ENCODE results near the gene TMEM184B.

TMEM184B gene

DNA sequence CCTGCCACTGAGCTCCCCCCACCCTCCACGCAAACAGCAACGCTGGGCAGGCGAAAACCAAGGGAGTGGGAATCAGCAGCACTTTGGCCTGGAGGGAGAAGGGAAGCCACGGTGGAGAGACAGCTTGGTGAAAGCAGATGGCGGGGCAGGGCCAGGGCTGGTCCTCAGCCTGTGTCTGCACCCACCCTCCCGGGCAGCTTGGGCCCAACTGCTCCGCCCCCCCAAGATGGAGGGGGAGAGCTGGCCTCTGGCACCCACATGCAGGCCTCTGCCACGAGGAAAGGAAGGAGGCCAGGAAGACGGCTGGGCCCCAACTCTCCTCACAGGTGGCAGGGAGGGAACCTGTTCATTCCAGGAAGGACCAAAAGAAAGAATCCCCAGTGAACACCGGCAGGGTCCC, 53.2 kb downstream of the TMEM184B start:
- H3K27me3 ChIP-seq (ENCODE audit: control insufficient read depth, low read length), result no peaks in the 10 kb centered on the region
- H3K36me3 ChIP-seq (ENCODE audit: control insufficient read depth, low read length), result no peaks in the 10 kb centered on the region
- no peak for TF ChIP-seq EZH2phosphoT487 (IDR thresholded peaks at IDR 0.05; ENCODE audit: borderline replicate concordance, low read length)
- TF ChIP-seq, protein P1, sequence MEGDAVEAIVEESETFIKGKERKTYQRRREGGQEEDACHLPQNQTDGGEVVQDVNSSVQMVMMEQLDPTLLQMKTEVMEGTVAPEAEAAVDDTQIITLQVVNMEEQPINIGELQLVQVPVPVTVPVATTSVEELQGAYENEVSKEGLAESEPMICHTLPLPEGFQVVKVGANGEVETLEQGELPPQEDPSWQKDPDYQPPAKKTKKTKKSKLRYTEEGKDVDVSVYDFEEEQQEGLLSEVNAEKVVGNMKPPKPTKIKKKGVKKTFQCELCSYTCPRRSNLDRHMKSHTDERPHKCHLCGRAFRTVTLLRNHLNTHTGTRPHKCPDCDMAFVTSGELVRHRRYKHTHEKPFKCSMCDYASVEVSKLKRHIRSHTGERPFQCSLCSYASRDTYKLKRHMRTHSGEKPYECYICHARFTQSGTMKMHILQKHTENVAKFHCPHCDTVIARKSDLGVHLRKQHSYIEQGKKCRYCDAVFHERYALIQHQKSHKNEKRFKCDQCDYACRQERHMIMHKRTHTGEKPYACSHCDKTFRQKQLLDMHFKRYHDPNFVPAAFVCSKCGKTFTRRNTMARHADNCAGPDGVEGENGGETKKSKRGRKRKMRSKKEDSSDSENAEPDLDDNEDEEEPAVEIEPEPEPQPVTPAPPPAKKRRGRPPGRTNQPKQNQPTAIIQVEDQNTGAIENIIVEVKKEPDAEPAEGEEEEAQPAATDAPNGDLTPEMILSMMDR (IDR thresholded peaks at IDR 0.05; ENCODE audit: low read depth, low read length, poor library complexity, severe bottlenecking), result no peak
- H3K79me2 ChIP-seq (ENCODE audit: control insufficient read depth, low read length), result no peaks in the 10 kb centered on the region
- H3K9me2 ChIP-seq (replicated peaks; ENCODE audit: control insufficient read depth, low read length), result no peaks in the 10 kb centered on the region
- no peak overlapping the region for H3K27ac ChIP-seq (ENCODE audit: low read depth, low read length)
- no peaks in the 10 kb centered on the region for H3F3A ChIP-seq (ENCODE audit: control insufficient read depth, insufficient read depth)
- H3K9me3 ChIP-seq (ENCODE audit: control insufficient read depth, insufficient read depth, low read length), result no peaks in the 10 kb centered on the region
- no peaks in the 10 kb centered on the region for H3K4me1 ChIP-seq (ENCODE audit: control insufficient read depth, low read length)
- no peak overlapping the region for H3K4me3 ChIP-seq (ENCODE audit: low read length)
- H3K4me2 ChIP-seq (ENCODE audit: low read length), result no peak overlapping the region
- no peaks in the 10 kb centered on the region for H4K20me1 ChIP-seq (ENCODE audit: control insufficient read depth, insufficient read depth, low read depth, low read length)

DNA sequence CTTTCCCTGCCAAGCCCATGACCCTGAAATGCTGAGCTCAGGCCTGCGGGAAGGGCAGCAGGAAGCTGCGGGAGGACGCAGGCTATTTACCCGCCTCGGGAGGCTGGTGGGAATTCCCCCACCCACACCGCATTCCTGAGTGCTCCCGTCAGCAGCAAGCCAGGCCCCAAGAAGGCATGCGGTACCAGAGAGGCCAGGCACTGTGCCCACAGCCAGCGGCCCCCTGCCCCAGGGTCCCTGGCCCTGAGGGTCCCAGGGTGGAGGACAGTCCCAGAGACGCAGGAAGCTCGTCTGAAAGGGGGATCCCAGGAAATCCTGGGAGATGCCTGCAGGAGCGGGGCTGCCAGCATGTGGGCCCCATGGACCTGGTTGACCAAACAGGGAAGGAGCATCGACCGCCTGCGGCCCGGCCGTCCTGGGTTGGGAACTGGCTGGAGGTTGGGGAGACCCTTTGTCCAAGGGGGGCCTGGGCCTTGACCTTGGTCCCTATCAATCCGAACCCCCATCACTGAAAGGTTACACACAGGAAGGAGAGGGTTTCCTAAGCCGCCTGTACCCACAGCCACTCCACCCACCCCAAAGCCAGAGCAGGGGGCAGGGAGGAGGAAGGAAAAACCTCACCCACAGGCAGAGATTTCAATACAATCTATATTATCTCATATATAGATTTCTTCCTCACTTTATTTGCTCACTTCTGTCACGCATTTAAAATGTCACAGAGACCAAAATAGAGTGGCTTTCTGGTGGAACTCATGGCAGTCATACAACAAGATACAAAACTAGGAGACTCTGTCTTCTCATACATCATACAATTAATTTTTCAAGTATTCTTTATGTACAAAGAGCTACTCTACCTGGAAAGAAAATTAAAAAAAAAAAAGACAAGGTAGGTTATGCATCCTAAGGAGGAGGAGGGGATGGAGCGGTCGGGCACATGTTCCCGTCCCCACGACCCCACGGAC, 53.9 kb downstream of the TMEM184B start:
- no peaks in the 10 kb centered on the region for H3K36me3 ChIP-seq (ENCODE audit: control insufficient read depth, low read length)
- no peaks in the 10 kb centered on the region for H3K4me1 ChIP-seq (ENCODE audit: control insufficient read depth, low read length)
- H4K20me1 ChIP-seq (ENCODE audit: control insufficient read depth, insufficient read depth, low read depth, low read length), result no peaks in the 10 kb centered on the region
- TF ChIP-seq, protein P1 (IDR thresholded peaks at IDR 0.05; ENCODE audit: low read depth, low read length, poor library complexity, severe bottlenecking), result no peak
- TF ChIP-seq EZH2phosphoT487 (IDR thresholded peaks at IDR 0.05; ENCODE audit: borderline replicate concordance, low read length), result no peak
- no peak overlapping the region for H3K4me3 ChIP-seq (ENCODE audit: low read length)
- no peaks in the 10 kb centered on the region for H3K27me3 ChIP-seq (ENCODE audit: control insufficient read depth, low read length)
- H3F3A ChIP-seq (ENCODE audit: control insufficient read depth, insufficient read depth), result no peaks in the 10 kb centered on the region
- H3K27ac ChIP-seq (ENCODE audit: low read depth, low read length), result no peak overlapping the region
- H3K4me2 ChIP-seq (ENCODE audit: low read length), result no peak overlapping the region
- no peaks in the 10 kb centered on the region for H3K79me2 ChIP-seq (ENCODE audit: control insufficient read depth, low read length)
- H3K9me2 ChIP-seq (replicated peaks; ENCODE audit: control insufficient read depth, low read length), result no peaks in the 10 kb centered on the region
- no peaks in the 10 kb centered on the region for H3K9me3 ChIP-seq (ENCODE audit: control insufficient read depth, insufficient read depth, low read length)

DNA sequence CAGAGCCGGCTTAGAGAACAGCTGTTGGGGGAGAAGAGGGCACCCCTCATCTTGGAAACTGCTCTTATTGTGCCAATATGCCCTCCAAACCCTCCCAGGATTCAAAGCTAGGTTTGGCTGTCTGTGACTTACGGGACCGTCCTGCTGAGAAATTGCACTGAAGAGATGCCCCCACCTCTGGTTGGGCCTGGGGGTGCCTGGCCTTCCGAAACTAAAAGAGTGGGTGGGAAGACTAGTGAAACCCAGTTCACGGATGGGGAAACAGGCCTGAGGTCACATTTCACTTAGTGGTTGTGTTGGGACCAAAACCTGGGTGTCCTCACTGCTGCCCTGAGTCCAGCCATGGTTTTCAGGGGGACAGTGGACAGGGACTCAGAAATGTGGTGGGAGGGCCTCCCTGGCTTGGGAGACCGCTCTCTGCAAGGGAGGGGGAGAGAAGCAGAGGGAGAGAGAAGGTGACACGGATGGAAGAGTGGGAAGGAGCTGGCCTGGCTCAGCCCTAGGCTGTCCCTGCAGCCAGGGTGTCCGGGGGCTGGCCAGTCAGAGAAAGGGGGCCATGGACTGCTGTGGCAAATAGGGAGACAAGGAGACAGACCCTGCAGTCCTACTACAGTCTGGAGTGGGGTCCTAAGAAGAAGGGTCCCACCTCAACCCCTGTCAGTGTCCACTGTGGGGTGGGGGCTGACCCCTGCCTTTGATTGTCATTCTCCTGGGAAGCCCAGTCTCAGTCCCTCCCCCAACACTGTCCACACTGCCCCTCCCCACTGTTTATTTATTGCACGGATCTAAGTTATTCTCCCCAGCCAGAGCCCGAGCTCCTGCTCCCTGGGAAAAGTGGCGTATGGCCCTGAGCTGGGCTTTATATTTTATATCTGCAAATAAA, 57.4 kb downstream of the TMEM184B start:
- Histone ChIP-seq H3K27me3 (ENCODE audit: control insufficient read depth, low read length) (no peaks in the 10 kb centered on the region), H3K4me2 (ENCODE audit: low read length) (no peak overlapping the region), H3K36me3 (ENCODE audit: control insufficient read depth, low read length) (no peaks in the 10 kb centered on the region), H3K79me2 (ENCODE audit: control insufficient read depth, low read length) (no peaks in the 10 kb centered on the region), H3F3A (ENCODE audit: control insufficient read depth, insufficient read depth) (no peaks in the 10 kb centered on the region; the same call in 1 of the 2 replicates), H3K9me3 (ENCODE audit: control insufficient read depth, insufficient read depth, low read length) (no peaks in the 10 kb centered on the region), H3K27ac (ENCODE audit: low read depth, low read length) (no peak overlapping the region), H3K9me2 (replicated peaks; ENCODE audit: control insufficient read depth, low read length) (no peaks in the 10 kb centered on the region), H3K4me3 (ENCODE audit: low read length) (no peak overlapping the region), H4K20me1 (ENCODE audit: control insufficient read depth, insufficient read depth, low read depth, low read length) (no peaks in the 10 kb centered on the region), H3K4me1 (ENCODE audit: control insufficient read depth, low read length) (no peaks in the 10 kb centered on the region)
- TF ChIP-seq, protein P1 (IDR thresholded peaks at IDR 0.05; ENCODE audit: low read depth, low read length, poor library complexity, severe bottlenecking), result no peak
- no peak for TF ChIP-seq EZH2phosphoT487 (IDR thresholded peaks at IDR 0.05; ENCODE audit: borderline replicate concordance, low read length)
